Astrocyte (in vitro differentiated cells and primary cell): Measurements from ENCODE around the gene C6. TPM values are rescaled to one million over a fixed set of nuclear protein-coding genes. Genes with fewer than 3 reads are reported as not detected.

ENCODE experiments used
- DNase-seq: peaks from one replicate; pipeline ENCODE4 v3.0.0-alpha.2; 2010; ENCODE audit warnings: low read depth
- FAIRE-seq: peaks from 2 replicates; lab custom pipeline; 2011; peaks lifted over from hg19 to GRCh38; lab: Jason Lieb, UNC
- H2AFZ ChIP-seq: 2 replicates; pipeline ENCODE4 v1.6.0; 2012; ENCODE audit warnings: low read depth, low read length, inconsistent platforms
- H3K27ac ChIP-seq: 2 replicates; pipeline ENCODE4 v1.5.1; 2011; ENCODE audit warnings: low read depth, low read length, inconsistent platforms
- H3K27me3 ChIP-seq: 2 replicates; pipeline ENCODE4 v1.6.0; 2011; ENCODE audit warnings: low read length, inconsistent platforms; ENCODE audit not compliant: insufficient read depth
- H3K36me3 ChIP-seq: 2 replicates; pipeline ENCODE4 v1.5.1; 2011; ENCODE audit warnings: low read length, inconsistent platforms; ENCODE audit not compliant: insufficient read depth
- H3K4me1 ChIP-seq: 2 replicates; pipeline ENCODE4 v1.5.1; 2011; ENCODE audit warnings: low read length, inconsistent platforms; ENCODE audit not compliant: insufficient read depth
- H3K4me2 ChIP-seq: 2 replicates; pipeline ENCODE4 v1.6.0; 2012; ENCODE audit warnings: low read length, inconsistent platforms
- H3K4me3 ChIP-seq: 2 replicates; pipeline ENCODE4 v1.5.1; 2011; ENCODE audit warnings: low read depth, mild to moderate bottlenecking, low read length, inconsistent platforms; ENCODE audit not compliant: insufficient read depth
- H3K79me2 ChIP-seq: 2 replicates; pipeline ENCODE4 v1.6.0; 2012; ENCODE audit warnings: mild to moderate bottlenecking, low read length, inconsistent platforms; ENCODE audit not compliant: insufficient read depth
- H3K9ac ChIP-seq: 2 replicates; pipeline ENCODE4 v1.6.0; 2012; ENCODE audit warnings: mild to moderate bottlenecking, low read length, inconsistent platforms
- H3K9me3 ChIP-seq: 2 replicates; pipeline ENCODE4 v1.5.1; 2012; ENCODE audit warnings: low read depth, mild to moderate bottlenecking, low read length, inconsistent platforms; ENCODE audit not compliant: insufficient read depth
- H4K20me1 ChIP-seq: 2 replicates; pipeline ENCODE4 v1.6.0; 2012; ENCODE audit warnings: low read length, inconsistent platforms; ENCODE audit not compliant: insufficient read depth
- H3K27ac Mint-ChIP-seq: one replicate; pipeline ENCODE4 v1.8.0; 2021; ENCODE audit warnings: mild to moderate bottlenecking, mixed read lengths; ENCODE audit not compliant: unreplicated experiment
- H3K27me3 Mint-ChIP-seq: one replicate; pipeline ENCODE4 v1.8.0; 2021; ENCODE audit warnings: low read depth, mixed read lengths; ENCODE audit not compliant: unreplicated experiment
- H3K36me3 Mint-ChIP-seq: one replicate; pipeline ENCODE4 v1.8.0; 2021; ENCODE audit warnings: low read depth, mixed read lengths; ENCODE audit not compliant: unreplicated experiment
- H3K4me1 Mint-ChIP-seq: one replicate; pipeline ENCODE4 v1.8.0; 2021; ENCODE audit warnings: low read depth, mixed read lengths; ENCODE audit not compliant: unreplicated experiment
- H3K4me3 Mint-ChIP-seq: one replicate; pipeline ENCODE4 v1.8.0; 2021; ENCODE audit warnings: mild to moderate bottlenecking, moderate library complexity, mixed read lengths; ENCODE audit not compliant: unreplicated experiment
- H3K9me3 Mint-ChIP-seq: one replicate; pipeline ENCODE4 v1.8.0; 2021; ENCODE audit warnings: mild to moderate bottlenecking, mixed read lengths; ENCODE audit not compliant: unreplicated experiment
- CTCF ChIP-seq: IDR thresholded peaks from 2 replicates; pipeline ENCODE4 v1.5.1; 2011; ENCODE audit warnings: low read depth, mild to moderate bottlenecking, inconsistent platforms, low read length, moderate library complexity; ENCODE audit not compliant: insufficient read depth
- EZH2 ChIP-seq: IDR thresholded peaks from 2 replicates; pipeline ENCODE4 v1.6.1; 2012; ENCODE audit warnings: mild to moderate bottlenecking, low read length, inconsistent platforms; ENCODE audit not compliant: insufficient read depth
- total RNA-seq: library from RNA; stranded (reverse); gene quantifications from 2 replicates; pipeline ENCODE4 v1.2.1, GENCODE V29; 2021

The C6 gene
- total RNA-seq, 1 donor from 2014 or later = not detected

- no peak for TF ChIP-seq CTCF
- no peak for TF ChIP-seq EZH2
- no peak for DNase-seq
- no peak overlapping the region for H2AFZ ChIP-seq
- no peak overlapping the region for H3K4me3 Mint-ChIP-seq
- no peak overlapping the region for H3K9ac ChIP-seq
- H4K20me1 ChIP-seq = no peaks in the 10 kb centered on the region
- H3K27me3 ChIP-seq = no peaks in the 10 kb centered on the region
- H3K4me1 ChIP-seq = no peaks in the 10 kb centered on the region
- no peaks in the 10 kb centered on the region for H3K36me3 Mint-ChIP-seq
- H3K4me3 ChIP-seq = no peak overlapping the region
- H3K4me1 Mint-ChIP-seq = no peaks in the 10 kb centered on the region
- H3K27ac Mint-ChIP-seq = no peak overlapping the region
- FAIRE-seq = no peak
- no peaks in the 10 kb centered on the region for H3K79me2 ChIP-seq
- no peak overlapping the region for H3K4me2 ChIP-seq
- H3K36me3 ChIP-seq = no peaks in the 10 kb centered on the region
- no peak overlapping the region for H3K27ac ChIP-seq
- no peaks in the 10 kb centered on the region for H3K27me3 Mint-ChIP-seq
- no peaks in the 10 kb centered on the region for H3K9me3 ChIP-seq
- peaks cover 3% of the 10 kb centered on the region for H3K9me3 Mint-ChIP-seq
Measured at GRCh38 chr5:41145306-41145705, 68.0 kb downstream of the C6 start.

DNA sequence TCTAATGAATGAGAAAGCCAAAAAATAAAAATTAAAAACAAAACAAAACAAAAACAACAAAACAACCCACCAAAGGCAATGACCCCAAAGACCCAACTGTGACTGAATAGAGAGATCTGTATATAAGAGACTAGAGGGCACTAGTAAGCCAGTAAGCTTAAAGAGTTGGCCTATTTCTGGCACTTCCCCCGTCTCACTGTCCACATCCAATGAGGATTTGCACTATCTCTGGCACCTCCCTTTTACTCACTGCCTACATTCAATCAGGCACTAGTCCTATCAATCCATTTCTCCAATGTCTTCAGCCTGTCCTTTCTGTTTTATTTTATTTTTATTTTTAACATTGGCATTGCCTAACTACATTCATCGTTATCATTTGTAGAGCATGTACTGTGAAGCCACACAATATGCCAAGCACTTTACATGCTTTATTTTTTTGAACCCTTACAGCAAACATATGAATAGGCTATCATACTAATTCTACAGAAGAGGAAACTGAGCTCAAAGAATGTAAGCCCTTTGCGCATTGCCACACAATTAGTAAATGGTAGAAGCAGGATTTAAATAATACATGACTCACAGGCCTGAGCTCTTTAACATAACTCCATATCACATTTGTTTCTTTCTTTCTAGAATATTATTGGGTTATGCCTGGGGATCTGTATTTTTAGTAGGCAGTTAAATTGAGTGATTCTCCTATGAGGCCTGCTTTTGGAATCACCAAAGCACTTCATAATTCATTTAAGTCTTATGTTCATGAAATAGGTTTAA is 70.0 kb downstream of the C6 start:
- no peaks in the 10 kb centered on the region for H3K36me3 ChIP-seq
- Mint-ChIP-seq H3K4me3 (no peak overlapping the region), H3K9me3 (peaks cover 8% of the 10 kb centered on the region), H3K27me3 (peaks cover 5% of the 10 kb centered on the region), H3K4me1 (no peaks in the 10 kb centered on the region), H3K27ac (no peak overlapping the region), H3K36me3 (no peaks in the 10 kb centered on the region)
- no peak for FAIRE-seq
- no peak overlapping the region for H3K27ac ChIP-seq
- no peaks in the 10 kb centered on the region for H3K27me3 ChIP-seq
- no peaks in the 10 kb centered on the region for H4K20me1 ChIP-seq
- no peak overlapping the region for H2AFZ ChIP-seq
- no peak overlapping the region for H3K9ac ChIP-seq
- H3K79me2 ChIP-seq = no peaks in the 10 kb centered on the region
- H3K4me1 ChIP-seq = no peaks in the 10 kb centered on the region
- DNase-seq = no peak
- TF ChIP-seq EZH2 = no peak
- no peak for TF ChIP-seq CTCF
- no peak overlapping the region for H3K4me3 ChIP-seq
- H3K4me2 ChIP-seq = no peak overlapping the region
- no peaks in the 10 kb centered on the region for H3K9me3 ChIP-seq

GRCh38 chr5:41127967-41128690 is 85.2 kb downstream of the C6 start:
- Histone ChIP-seq H3K36me3 (no peaks in the 10 kb centered on the region), H3K4me3 (no peak overlapping the region), H4K20me1 (no peaks in the 10 kb centered on the region), H3K79me2 (no peaks in the 10 kb centered on the region), H2AFZ (no peak overlapping the region), H3K27me3 (no peaks in the 10 kb centered on the region), H3K4me1 (no peaks in the 10 kb centered on the region), H3K9ac (no peak overlapping the region), H3K4me2 (no peak overlapping the region), H3K27ac (no peak overlapping the region), H3K9me3 (no peaks in the 10 kb centered on the region)
- H3K4me1 Mint-ChIP-seq = no peaks in the 10 kb centered on the region
- H3K27me3 Mint-ChIP-seq = no peaks in the 10 kb centered on the region
- TF ChIP-seq CTCF (no peak), EZH2 (no peak)
- no peaks in the 10 kb centered on the region for H3K9me3 Mint-ChIP-seq
- H3K36me3 Mint-ChIP-seq = no peaks in the 10 kb centered on the region
- H3K4me3 Mint-ChIP-seq = no peak overlapping the region
- FAIRE-seq = no peak
- no peak overlapping the region for H3K27ac Mint-ChIP-seq
- DNase-seq = no peak
